ENCODE results near the gene EPS15. TPM values are rescaled to one million over a fixed set of nuclear protein-coding genes. Genes with fewer than 3 reads are reported as not detected.

Gene EPS15
- total and polyA plus RNA-seq, 2 experiments from 2014 or later: 14.9 to 46.0 TPM

DNA sequence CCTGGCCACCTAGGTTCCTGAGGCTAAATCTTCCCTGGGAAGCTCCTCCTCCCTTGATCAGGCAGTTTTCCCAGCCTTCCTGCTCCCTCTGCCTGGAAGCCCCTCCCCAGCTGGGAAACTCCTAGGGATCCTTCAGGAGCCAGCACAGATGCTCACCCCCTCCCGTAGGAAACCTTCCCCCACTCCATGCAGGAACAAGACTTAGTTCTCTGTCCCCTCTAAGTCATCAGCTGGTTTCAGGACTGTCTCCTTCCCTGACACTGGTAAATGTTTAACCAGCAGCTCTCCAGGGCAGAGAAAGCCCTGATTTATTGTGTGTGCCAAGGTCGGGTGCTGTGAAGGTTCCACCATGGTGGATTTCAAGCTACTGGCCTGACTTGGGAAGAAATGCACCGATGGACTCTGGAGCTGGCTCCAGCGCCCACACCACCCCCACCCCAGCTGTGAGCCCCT lies 213.7 kb downstream of the EPS15 start:
- peak overlapping the region; percentile 42 for H3K27ac ChIP-seq
- no peaks in the 10 kb centered on the region for H3K79me2 ChIP-seq
- 74% methylated on average over 4 of the region's 4 CpGs for WGBS (ENCODE audit: low lambda C conversion rate, missing lambda C conversion rate)
- no peaks in the 10 kb centered on the region for H3K27me3 ChIP-seq
- H4K20me1 ChIP-seq (ENCODE audit: insufficient read depth, poor library complexity, severe bottlenecking): no peaks in the 10 kb centered on the region
- H3K9me2 ChIP-seq (replicated peaks; ENCODE audit: insufficient read depth): no peaks in the 10 kb centered on the region
- H2AFZ ChIP-seq: no peak overlapping the region
- no peaks in the 10 kb centered on the region for H3K9me3 ChIP-seq (ENCODE audit: low read depth)
- H3K36me3 ChIP-seq (replicated peaks; ENCODE audit: insufficient read depth, low read depth): no peaks in the 10 kb centered on the region
- no peak for TF ChIP-seq EZH2 (IDR thresholded peaks at IDR 0.05; ENCODE audit: borderline replicate concordance)
- TF ChIP-seq, protein P1, sequence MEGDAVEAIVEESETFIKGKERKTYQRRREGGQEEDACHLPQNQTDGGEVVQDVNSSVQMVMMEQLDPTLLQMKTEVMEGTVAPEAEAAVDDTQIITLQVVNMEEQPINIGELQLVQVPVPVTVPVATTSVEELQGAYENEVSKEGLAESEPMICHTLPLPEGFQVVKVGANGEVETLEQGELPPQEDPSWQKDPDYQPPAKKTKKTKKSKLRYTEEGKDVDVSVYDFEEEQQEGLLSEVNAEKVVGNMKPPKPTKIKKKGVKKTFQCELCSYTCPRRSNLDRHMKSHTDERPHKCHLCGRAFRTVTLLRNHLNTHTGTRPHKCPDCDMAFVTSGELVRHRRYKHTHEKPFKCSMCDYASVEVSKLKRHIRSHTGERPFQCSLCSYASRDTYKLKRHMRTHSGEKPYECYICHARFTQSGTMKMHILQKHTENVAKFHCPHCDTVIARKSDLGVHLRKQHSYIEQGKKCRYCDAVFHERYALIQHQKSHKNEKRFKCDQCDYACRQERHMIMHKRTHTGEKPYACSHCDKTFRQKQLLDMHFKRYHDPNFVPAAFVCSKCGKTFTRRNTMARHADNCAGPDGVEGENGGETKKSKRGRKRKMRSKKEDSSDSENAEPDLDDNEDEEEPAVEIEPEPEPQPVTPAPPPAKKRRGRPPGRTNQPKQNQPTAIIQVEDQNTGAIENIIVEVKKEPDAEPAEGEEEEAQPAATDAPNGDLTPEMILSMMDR (IDR thresholded peaks at IDR 0.05; ENCODE audit: poor library complexity): no peak
- TF ChIP-seq EZH2phosphoT487 (IDR thresholded peaks at IDR 0.05; ENCODE audit: low read depth, severe bottlenecking, unreplicated experiment): no peak
- H3K4me2 ChIP-seq: no peak overlapping the region
- DNase-seq (ENCODE audit: low spot score): peak; percentile 53
- H3K4me1 ChIP-seq (ENCODE audit: insufficient read depth): no peaks in the 10 kb centered on the region
- no peak overlapping the region for H3K4me3 ChIP-seq

DNA sequence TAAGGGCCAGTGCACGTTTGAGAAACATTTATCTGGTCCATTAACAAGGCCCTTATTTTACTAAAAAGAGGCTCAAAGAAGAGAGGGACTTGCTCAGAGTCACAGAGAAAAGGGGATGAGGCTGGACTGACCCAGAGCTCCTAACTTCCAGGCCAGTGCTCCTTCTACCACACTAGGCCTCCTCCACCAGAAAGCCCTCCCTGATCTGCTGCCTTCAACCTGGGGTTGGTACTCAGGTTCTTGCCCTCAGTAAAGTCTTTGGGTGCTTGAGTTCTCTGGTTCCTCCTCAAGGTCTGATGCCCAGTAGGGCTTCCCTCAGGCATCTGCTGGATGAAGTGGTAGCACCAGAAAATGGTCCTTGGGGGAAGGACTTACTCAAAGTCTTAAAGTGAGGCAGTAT lies 214.7 kb downstream of the EPS15 start:
- H3K9me2 ChIP-seq (replicated peaks; ENCODE audit: insufficient read depth): no peaks in the 10 kb centered on the region
- no peaks in the 10 kb centered on the region for H3K79me2 ChIP-seq
- H3K27me3 ChIP-seq: no peaks in the 10 kb centered on the region
- no peak for DNase-seq (ENCODE audit: low spot score)
- 55% methylated on average over 1 of the region's 1 CpG for WGBS (ENCODE audit: low lambda C conversion rate, missing lambda C conversion rate)
- no peak overlapping the region for H3K4me2 ChIP-seq
- H3K27ac ChIP-seq: no peak overlapping the region
- H2AFZ ChIP-seq: no peak overlapping the region
- H3K4me3 ChIP-seq: no peak overlapping the region
- no peaks in the 10 kb centered on the region for H3K9me3 ChIP-seq (ENCODE audit: low read depth)
- TF ChIP-seq, protein P1 (IDR thresholded peaks at IDR 0.05; ENCODE audit: poor library complexity): no peak
- TF ChIP-seq EZH2phosphoT487 (IDR thresholded peaks at IDR 0.05; ENCODE audit: low read depth, severe bottlenecking, unreplicated experiment) (no peak), EZH2 (IDR thresholded peaks at IDR 0.05; ENCODE audit: borderline replicate concordance) (no peak)
- no peaks in the 10 kb centered on the region for H4K20me1 ChIP-seq (ENCODE audit: insufficient read depth, poor library complexity, severe bottlenecking)
- no peaks in the 10 kb centered on the region for H3K4me1 ChIP-seq (ENCODE audit: insufficient read depth)
- H3K36me3 ChIP-seq (replicated peaks; ENCODE audit: insufficient read depth, low read depth): no peaks in the 10 kb centered on the region

Small RNA genes within 50 kb of the gene (small RNA-seq; reads per million reads assigned to genes)
- not detected for gene RNU6-1281P
- not detected for gene RNU6-877P

Other genes with a start within 250 kb of the EPS15 start
- gene TTC39A, start 188.7 kb downstream of the EPS15 start, total RNA-seq: 35.1 and 40.0 TPM in 2 replicates
- gene TTC39A, start 188.7 kb downstream of the EPS15 start, polyA plus RNA-seq: 18.9 and 20.5 TPM in 2 replicates
- gene OSBPL9, start 97.8 kb upstream of the EPS15 start, total RNA-seq: 107 and 288 TPM in 2 replicates
- 59.5 and 71.0 TPM in 2 replicates for gene OSBPL9, start 97.8 kb upstream of the EPS15 start, polyA plus RNA-seq

Data from hepatocyte (in vitro differentiated cells).